DOHH2 (cell line): Measurements from ENCODE around the gene FRMD7.

Experiments
- EZH2phosphoT487 ChIP-seq: fragments of 200-600 bp; sonication (generic); IDR thresholded peaks from 2 replicates; pipeline ENCODE4 v1.6.1; 2017; ENCODE audit warnings: borderline replicate concordance, mild to moderate bottlenecking, antibody characterized with exemption, low read length, moderate library complexity, mixed read lengths
- TF ChIP-seq, protein P1 (sequence below): fragments of 200-600 bp; sonication (generic); IDR thresholded peaks from one replicate; pipeline ENCODE4 v1.5.1; 2014; ENCODE audit warnings: antibody characterized with exemption, mild to moderate bottlenecking, low read depth, low read length; ENCODE audit not compliant: poor library complexity, severe bottlenecking

DNA sequence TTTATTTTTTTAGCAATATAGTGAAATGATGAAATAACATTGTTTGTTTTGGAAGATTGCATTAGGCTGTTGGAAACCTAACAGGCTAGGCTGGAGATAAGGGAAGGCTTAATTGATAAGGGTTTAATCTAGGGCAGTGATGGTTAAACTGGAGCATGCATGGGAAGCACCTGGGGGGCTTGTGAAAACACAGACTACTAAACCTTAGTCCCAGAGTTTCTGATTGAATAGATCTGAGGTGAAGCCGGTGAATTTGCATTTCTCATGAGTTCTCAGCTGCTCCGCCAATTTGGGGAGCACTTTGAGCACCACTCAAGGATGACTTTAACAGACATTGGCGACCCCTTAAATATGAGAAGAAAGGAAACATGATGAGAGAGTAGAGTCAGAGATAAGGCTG, 93.2 kb downstream of the FRMD7 start:
- TF ChIP-seq EZH2phosphoT487: no peak
- TF ChIP-seq, protein P1, sequence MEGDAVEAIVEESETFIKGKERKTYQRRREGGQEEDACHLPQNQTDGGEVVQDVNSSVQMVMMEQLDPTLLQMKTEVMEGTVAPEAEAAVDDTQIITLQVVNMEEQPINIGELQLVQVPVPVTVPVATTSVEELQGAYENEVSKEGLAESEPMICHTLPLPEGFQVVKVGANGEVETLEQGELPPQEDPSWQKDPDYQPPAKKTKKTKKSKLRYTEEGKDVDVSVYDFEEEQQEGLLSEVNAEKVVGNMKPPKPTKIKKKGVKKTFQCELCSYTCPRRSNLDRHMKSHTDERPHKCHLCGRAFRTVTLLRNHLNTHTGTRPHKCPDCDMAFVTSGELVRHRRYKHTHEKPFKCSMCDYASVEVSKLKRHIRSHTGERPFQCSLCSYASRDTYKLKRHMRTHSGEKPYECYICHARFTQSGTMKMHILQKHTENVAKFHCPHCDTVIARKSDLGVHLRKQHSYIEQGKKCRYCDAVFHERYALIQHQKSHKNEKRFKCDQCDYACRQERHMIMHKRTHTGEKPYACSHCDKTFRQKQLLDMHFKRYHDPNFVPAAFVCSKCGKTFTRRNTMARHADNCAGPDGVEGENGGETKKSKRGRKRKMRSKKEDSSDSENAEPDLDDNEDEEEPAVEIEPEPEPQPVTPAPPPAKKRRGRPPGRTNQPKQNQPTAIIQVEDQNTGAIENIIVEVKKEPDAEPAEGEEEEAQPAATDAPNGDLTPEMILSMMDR: no peak
